Adipocyte (in vitro differentiated cells): ENCODE measurements around the gene PNMA5.
"Not testable (repeated sequence)": the region's sequence is repeated elsewhere in the genome, so short reads cannot be mapped to it uniquely, and the experiment has no call there.

Experiments
- DNase-seq: peaks from one replicate; pipeline ENCODE4 v3.0.0-alpha.2; 2015; ENCODE audit warnings: low read depth
- H3K27me3 ChIP-seq: replicated peaks from 2 replicates; pipeline ENCODE4 v1.7.0; 2013; ENCODE audit warnings: mild to moderate bottlenecking, low read length, moderate library complexity; ENCODE audit not compliant: control insufficient read depth, insufficient read depth
- H3K36me3 ChIP-seq: 2 replicates; pipeline ENCODE4 v1.7.0; 2013; ENCODE audit warnings: low read length, mild to moderate bottlenecking, moderate library complexity; ENCODE audit not compliant: control insufficient read depth, insufficient read depth, severe bottlenecking
- H3K4me1 ChIP-seq: 2 replicates; pipeline ENCODE4 v1.7.0; 2013; ENCODE audit warnings: mild to moderate bottlenecking, low read length, moderate library complexity; ENCODE audit not compliant: control insufficient read depth, insufficient read depth
- H3K4me3 ChIP-seq: 2 replicates; pipeline ENCODE4 v1.7.0; 2013; ENCODE audit warnings: mild to moderate bottlenecking, low read length, moderate library complexity
- H3K9ac ChIP-seq: 2 replicates; pipeline ENCODE4 v1.7.0; 2013; ENCODE audit warnings: mild to moderate bottlenecking, low read length, moderate library complexity
- H3K9me3 ChIP-seq: 2 replicates; pipeline ENCODE4 v1.7.0; 2013; ENCODE audit warnings: mild to moderate bottlenecking, low read length, moderate library complexity; ENCODE audit not compliant: control insufficient read depth

The PNMA5 gene

DNA sequence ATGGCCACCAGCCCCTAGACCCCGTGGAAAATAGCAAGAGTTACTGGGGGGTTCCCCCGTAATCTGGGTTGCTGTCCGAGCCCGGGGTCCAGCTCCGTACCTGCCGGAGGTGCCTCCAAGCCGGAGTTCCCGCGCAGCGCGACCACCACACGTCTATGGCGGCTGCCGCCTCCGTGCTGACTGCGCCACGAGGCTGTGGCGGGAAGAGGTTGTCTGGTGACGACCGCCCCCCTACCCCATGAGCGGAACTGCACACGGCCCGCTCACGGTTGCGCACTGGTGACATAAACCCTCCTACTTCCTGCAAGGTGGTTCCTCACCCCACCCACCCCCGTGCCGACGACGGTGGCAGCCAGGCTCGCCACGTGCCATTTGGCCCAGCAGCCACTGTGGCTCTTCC is at the start of gene PNMA5:
Gene PNMA5 (minus strand): TSS at position 184 of the 400 bp plus-strand sequence. CDS start 2,518 bp downstream, outside the sequence.
- no peak for DNase-seq
- Histone ChIP-seq H3K4me3 (no peak within 1 kb of the TSS), H3K36me3 (no peaks in the 10 kb centered on the region), H3K9ac (no peak within 1 kb of the TSS), H3K4me1 (no peaks in the 10 kb centered on the region), H3K27me3 (peaks cover 33% of the 10 kb centered on the region), H3K9me3 (no peaks in the 10 kb centered on the region)

DNA sequence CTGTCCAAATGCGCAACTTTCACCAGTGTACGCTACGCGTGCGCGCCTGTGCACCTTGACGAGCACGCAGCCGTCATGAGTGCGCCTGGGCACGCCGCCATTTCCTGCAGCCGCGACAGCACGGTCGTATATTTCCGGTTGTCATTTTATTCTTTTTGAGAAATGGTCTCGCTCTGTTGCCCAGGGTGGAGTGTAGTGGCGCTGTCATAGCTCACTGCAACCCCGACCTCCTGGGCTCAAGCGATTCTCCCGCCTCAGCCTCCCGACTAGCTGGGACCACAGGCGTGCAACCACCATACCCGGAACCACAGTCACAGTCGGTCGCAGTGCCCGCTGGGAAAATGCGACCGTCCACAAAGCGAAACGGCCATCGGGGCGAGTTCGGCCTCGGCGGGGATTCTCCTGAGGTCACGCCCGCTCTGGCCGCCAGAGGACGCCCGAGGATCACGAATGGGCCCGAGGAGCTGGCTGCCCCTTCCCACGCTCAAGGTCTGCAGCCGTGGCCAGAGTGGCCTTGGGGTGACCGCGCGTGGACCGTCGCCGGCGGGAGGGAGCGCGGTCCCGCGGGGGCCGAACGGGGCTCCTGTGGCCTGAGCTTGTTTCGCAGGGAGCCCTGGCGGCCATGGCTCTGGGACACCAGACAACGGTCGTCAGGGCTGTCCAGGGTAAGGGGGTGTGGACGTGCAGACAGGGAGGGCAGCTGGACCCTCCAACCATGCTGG is 38.6 kb upstream of the PNMA5 start:
- no peaks in the 10 kb centered on the region for H3K9me3 ChIP-seq
- no peaks in the 10 kb centered on the region for H3K36me3 ChIP-seq
- peaks cover 20% of the 10 kb centered on the region for H3K27me3 ChIP-seq
- no peaks in the 10 kb centered on the region for H3K4me1 ChIP-seq
- H3K4me3 ChIP-seq, result peak overlapping the region; percentile 70
- H3K9ac ChIP-seq, result peak overlapping the region; percentile 72
- DNase-seq, result peak; percentile 71

DNA sequence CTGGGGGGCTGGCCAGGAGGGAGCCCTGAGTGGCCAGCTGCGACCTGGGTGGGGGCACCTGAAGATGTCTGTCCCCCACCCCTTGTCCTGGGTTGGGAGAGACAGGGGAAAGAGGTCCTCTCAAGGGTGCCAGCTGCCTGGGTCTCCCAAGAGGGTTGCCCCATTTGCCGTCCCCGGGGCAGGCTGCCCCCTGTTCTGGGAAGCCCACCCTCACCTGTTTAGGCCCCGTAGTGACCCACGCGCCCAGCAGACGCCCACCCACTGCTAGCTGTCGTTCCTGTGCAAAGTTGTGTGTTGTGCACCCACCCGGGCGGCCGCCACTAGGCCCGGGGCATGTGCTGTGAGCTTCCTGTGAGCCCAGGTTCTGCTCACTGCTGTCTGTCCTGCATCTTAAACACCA is 36.9 kb upstream of the PNMA5 start:
- no peak for DNase-seq
- H3K9me3 ChIP-seq, result no peaks in the 10 kb centered on the region
- no peak overlapping the region for H3K4me3 ChIP-seq
- H3K4me1 ChIP-seq, result no peaks in the 10 kb centered on the region
- no peak overlapping the region for H3K9ac ChIP-seq
- H3K27me3 ChIP-seq, result peaks cover 9% of the 10 kb centered on the region
- H3K36me3 ChIP-seq, result no peaks in the 10 kb centered on the region

- no peaks in the 10 kb centered on the region for H3K4me1 ChIP-seq
Measured at GRCh38 chrX:153029875-153030274, 36.0 kb upstream of the PNMA5 start.

DNA sequence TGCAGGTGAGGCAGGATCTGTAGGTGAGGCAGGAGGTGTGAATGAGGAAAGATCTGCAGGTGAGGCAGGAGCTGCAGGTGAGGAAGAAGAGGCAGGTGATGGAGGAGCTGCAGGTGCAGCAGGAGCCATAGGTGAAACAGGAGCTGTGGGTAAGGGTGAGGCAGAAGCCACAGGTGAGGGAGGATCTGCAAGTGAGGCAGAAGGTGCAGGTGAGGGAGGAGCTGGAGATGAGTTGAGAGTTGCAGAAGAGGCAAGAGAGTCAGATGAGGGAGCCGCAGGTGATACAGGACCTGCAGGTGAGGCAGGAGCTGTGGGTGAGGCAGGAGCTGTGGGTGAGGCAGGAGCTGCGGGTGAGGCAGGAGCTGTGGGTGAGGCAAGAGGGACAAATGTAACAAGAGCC is 35.2 kb upstream of the PNMA5 start:
- Histone ChIP-seq H3K9ac (no peak overlapping the region), H3K4me1 (no peaks in the 10 kb centered on the region), H3K9me3 (no peaks in the 10 kb centered on the region), H3K4me3 (no peak overlapping the region), H3K36me3 (no peaks in the 10 kb centered on the region), H3K27me3 (peaks cover 15% of the 10 kb centered on the region)
- DNase-seq, result no peak

More at GRCh38 chrX:153029875-153030274, 36.0 kb upstream of the PNMA5 start:
- H3K9ac ChIP-seq, result no peak overlapping the region
- no peak for DNase-seq
- H3K36me3 ChIP-seq, result no peaks in the 10 kb centered on the region
- H3K9me3 ChIP-seq, result no peaks in the 10 kb centered on the region
- H3K27me3 ChIP-seq, result peaks cover 13% of the 10 kb centered on the region
- no peak overlapping the region for H3K4me3 ChIP-seq

GRCh38 chrX:153028487-153028886 is 34.6 kb upstream of the PNMA5 start:
- H3K27me3 ChIP-seq, result peaks cover 12% of the 10 kb centered on the region
- DNase-seq, H3K9me3 ChIP-seq, H3K9ac ChIP-seq, H3K36me3 ChIP-seq, H3K4me1 ChIP-seq, H3K4me3 ChIP-seq: not testable (repeated sequence)

GRCh38 chrX:153026501-153026900 is 32.6 kb upstream of the PNMA5 start:
- DNase-seq, H3K9ac ChIP-seq, H3K4me3 ChIP-seq, H3K9me3 ChIP-seq, H3K36me3 ChIP-seq, H3K4me1 ChIP-seq: not testable (repeated sequence)
- peaks cover 15% of the 10 kb centered on the region for H3K27me3 ChIP-seq

GRCh38 chrX:153019166-153019565 is 25.2 kb upstream of the PNMA5 start:
- Histone ChIP-seq H3K27me3 (peaks cover 30% of the 10 kb centered on the region), H3K4me3 (no peak overlapping the region), H3K4me1 (no peaks in the 10 kb centered on the region), H3K36me3 (no peaks in the 10 kb centered on the region), H3K9ac (no peak overlapping the region), H3K9me3 (no peaks in the 10 kb centered on the region)
- no peak for DNase-seq

DNA sequence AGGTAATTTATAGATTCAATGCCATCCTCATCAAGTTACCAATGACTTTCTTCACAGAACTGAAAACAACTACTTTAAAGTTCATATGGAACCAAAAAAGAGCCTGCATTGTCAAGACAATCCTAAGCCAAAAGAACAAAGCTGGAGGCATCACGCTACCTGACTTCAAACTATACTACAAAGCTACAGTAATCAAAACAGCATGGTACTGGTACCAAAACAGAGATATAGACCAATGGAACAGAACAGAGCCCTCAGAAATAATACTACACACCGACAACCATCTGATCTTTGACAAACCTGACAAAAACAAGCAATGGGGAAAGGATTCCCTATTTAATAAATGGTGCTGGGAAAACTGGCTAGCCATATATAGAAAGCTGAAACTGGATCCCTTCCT is 23.3 kb upstream of the PNMA5 start:
- H3K36me3 ChIP-seq, H3K4me3 ChIP-seq, H3K9ac ChIP-seq, H3K4me1 ChIP-seq, DNase-seq, H3K9me3 ChIP-seq: not testable (repeated sequence)
- peaks cover 33% of the 10 kb centered on the region for H3K27me3 ChIP-seq

GRCh38 chrX:153004780-153005179 is 10.9 kb upstream of the PNMA5 start:
- peaks cover 7% of the 10 kb centered on the region for H3K4me1 ChIP-seq
- DNase-seq, result no peak
- peaks cover 66% of the 10 kb centered on the region for H3K27me3 ChIP-seq
- peaks cover 18% of the 10 kb centered on the region for H3K9me3 ChIP-seq
- no peak overlapping the region for H3K9ac ChIP-seq
- H3K4me3 ChIP-seq, result no peak overlapping the region
- H3K36me3 ChIP-seq, result no peaks in the 10 kb centered on the region

- Histone ChIP-seq H3K4me3 (no peak overlapping the region), H3K4me1 (peaks cover 7% of the 10 kb centered on the region), H3K9me3 (peaks cover 18% of the 10 kb centered on the region), H3K27me3 (peaks cover 61% of the 10 kb centered on the region), H3K9ac (no peak overlapping the region), H3K36me3 (no peaks in the 10 kb centered on the region)
- DNase-seq, result no peak
Measured at GRCh38 chrX:153003981-153004380, 10.1 kb upstream of the PNMA5 start.

GRCh38 chrX:153002182-153002581 is 8.3 kb upstream of the PNMA5 start:
- Histone ChIP-seq H3K9me3 (peaks cover 18% of the 10 kb centered on the region), H3K27me3 (peaks cover 55% of the 10 kb centered on the region)
- not testable (repeated sequence) for H3K36me3 ChIP-seq, H3K4me3 ChIP-seq, H3K9ac ChIP-seq, H3K4me1 ChIP-seq, DNase-seq
